Measurements from ENCODE around the gene UFSP2. TPM values are rescaled to one million over a fixed set of nuclear protein-coding genes. Genes with fewer than 3 reads are reported as not detected.

The UFSP2 gene
- total and polyA plus RNA-seq, 2 of the 4 experiments (the other 2 are of a cell fraction) = 21.8 to 43.7 TPM

- no peak overlapping the region for H4K5ac ChIP-seq (ENCODE audit: low read depth, low read length)
- in situ Hi-C loops (cut with MboI; ENCODE audit: low sequenced_read_pairs) = no loop called here
- no peak overlapping the region for H3K9ac ChIP-seq (ENCODE audit: low read depth, low read length)
- no peaks in the 10 kb centered on the region for H3K79me1 ChIP-seq (ENCODE audit: low read depth in 1 of 2, low read length in 2 of 2)
- no peak for DNase-seq
- H3K9me3 ChIP-seq (ENCODE audit: control insufficient read depth, insufficient read depth, low read length) = peaks cover 5% of the 10 kb centered on the region
- no peak overlapping the region for H2BK120ac ChIP-seq (ENCODE audit: low read depth, low read length)
- intact Hi-C loops (cut with micrococcal nuclease) = no loop called here
- H3K18ac ChIP-seq (ENCODE audit: low read depth, low read length) = no peak overlapping the region
- TF ChIP-seq RAD21 (IDR thresholded peaks at IDR 0.05; ENCODE audit: low read length) (no peak), POLR2A (IDR thresholded peaks at IDR 0.05; ENCODE audit: low read depth, low read length) (no peak), SMC3 (IDR thresholded peaks at IDR 0.05; ENCODE audit: low read depth, low read length) (no peak), CEBPB (IDR thresholded peaks at IDR 0.05; ENCODE audit: low read depth, low read length) (no peak), CHD1 (IDR thresholded peaks at IDR 0.05; ENCODE audit: low read depth, low read length) (no peak), CTCF (conservative IDR thresholded peaks at IDR 0.05; ENCODE audit: low read depth, low read length) (no peak), BHLHE40 (IDR thresholded peaks at IDR 0.05; ENCODE audit: low read depth, low read length) (no peak), ELK1 (IDR thresholded peaks at IDR 0.05; ENCODE audit: borderline replicate concordance, low read depth, low read length) (no peak), MXI1 (IDR thresholded peaks at IDR 0.05; ENCODE audit: borderline replicate concordance, low read depth, low read length) (no peak), USF2 (IDR thresholded peaks at IDR 0.05; ENCODE audit: low read depth, low read length) (no peak), FOS (IDR thresholded peaks at IDR 0.05; ENCODE audit: low read depth, low read length) (no peak), MAZ (IDR thresholded peaks at IDR 0.05; ENCODE audit: borderline replicate concordance, low read depth, low read length) (no peak), NFE2L2 (IDR thresholded peaks at IDR 0.05; ENCODE audit: low read depth, low read length) (no peak), MAFK (IDR thresholded peaks at IDR 0.05; ENCODE audit: low read depth, low read length) (no peak), RCOR1 (IDR thresholded peaks at IDR 0.05; ENCODE audit: insufficient replicate concordance, low read length) (no peak), RFX5 (IDR thresholded peaks at IDR 0.05; ENCODE audit: low read depth, low read length) (no peak)
- H4K8ac ChIP-seq (ENCODE audit: low read depth in 2 of 2, low read length in 2 of 2) = no peak overlapping the region
- H3K27ac ChIP-seq (ENCODE audit: insufficient read depth, low read length) = no peak overlapping the region
- no peaks in the 10 kb centered on the region for H4K20me1 ChIP-seq (ENCODE audit: insufficient read depth, low read length)
- H2BK15ac ChIP-seq (ENCODE audit: low read depth, low read length) = no peak overlapping the region
- ATAC-seq (ENCODE audit: low read depth) = no peak
- ChIA-PET CTCF (interaction anchor here (0.6 kb wide), 1 partner anchor 88 kb away, joined by 3 read pairs; the partner anchor contains the start of gene CCDC110), POLR2A (ENCODE audit: unreplicated experiment) (no interaction called here)
- no peak overlapping the region for H3K4me3 ChIP-seq (ENCODE audit: insufficient read depth, low read depth, low read length)
- no peak overlapping the region for H2AFZ ChIP-seq (replicated peaks; ENCODE audit: low read length, poor library complexity)
- H3K4me2 ChIP-seq (ENCODE audit: low read depth, low read length) = no peak overlapping the region
- dilution Hi-C loops (cut with HindIII; ENCODE audit: low sequenced_read_pairs, unreplicated experiment) = no loop called here
- no peak overlapping the region for H2BK5ac ChIP-seq (ENCODE audit: low read depth, low read length, poor library complexity, severe bottlenecking)
- H3K4ac ChIP-seq (ENCODE audit: low read depth, low read length) = no peak overlapping the region
- no peak overlapping the region for H4K91ac ChIP-seq (ENCODE audit: insufficient read depth, low read depth, low read length)
- H3K4me1 ChIP-seq (ENCODE audit: control insufficient read depth, insufficient read depth, low read length) = no peaks in the 10 kb centered on the region
- H3K23ac ChIP-seq (ENCODE audit: low read depth, low read length) = no peak overlapping the region
- H3K9me1 ChIP-seq (ENCODE audit: insufficient read depth, low read length) = no peaks in the 10 kb centered on the region
- H2BK20ac ChIP-seq (ENCODE audit: low read depth, low read length) = no peak overlapping the region
- H3K36me3 ChIP-seq (ENCODE audit: control insufficient read depth, insufficient read depth, low read length) = peaks cover 2% of the 10 kb centered on the region; the same call in 1 of the 2 replicates
- no peak overlapping the region for H3K56ac ChIP-seq (ENCODE audit: extremely low read depth, insufficient read depth, low read length)
- no TSS peak for BruUV-seq (replicated peaks)
- no peak overlapping the region for H2AK5ac ChIP-seq (ENCODE audit: low read depth, low read length)
- no CpG with 5 or more reads among the region's 2 CpGs for WGBS, 2 experiments (ENCODE audit: extremely low coverage in 2 of 2, insufficient read length in 1 of 2)
- H3K14ac ChIP-seq (replicated peaks; ENCODE audit: low read depth, low read length) = no peak overlapping the region
- no peaks in the 10 kb centered on the region for H3K27me3 ChIP-seq (ENCODE audit: control insufficient read depth, insufficient read depth, low read length)
- H2AK9ac ChIP-seq (replicated peaks; ENCODE audit: low read depth, low read length, poor library complexity) = no peak overlapping the region
These were observed 41.7 kb downstream of the UFSP2 start for GRCh38 chr4:185384061-185384460.

Measured in IMR-90 (cell line).